Breast epithelium (tissue), 3 donors: Measurements from ENCODE around the gene COTL1.

Source experiments
- CTCF ChIP-seq, 3 donors: fragments of 450-650 bp; IDR thresholded peaks; one replicate each; pipeline ENCODE4 v1.5.1; 2016 to 2017; ENCODE audit warnings: antibody characterized with exemption in 3 of 3, mild to moderate bottlenecking in 3 of 3, moderate library complexity in 3 of 3
- POLR2A ChIP-seq: fragments of 450-650 bp; IDR thresholded peaks from one replicate; pipeline ENCODE4 v1.6.1; 2016; ENCODE audit warnings: antibody characterized with exemption, mild to moderate bottlenecking, moderate library complexity

DNA sequence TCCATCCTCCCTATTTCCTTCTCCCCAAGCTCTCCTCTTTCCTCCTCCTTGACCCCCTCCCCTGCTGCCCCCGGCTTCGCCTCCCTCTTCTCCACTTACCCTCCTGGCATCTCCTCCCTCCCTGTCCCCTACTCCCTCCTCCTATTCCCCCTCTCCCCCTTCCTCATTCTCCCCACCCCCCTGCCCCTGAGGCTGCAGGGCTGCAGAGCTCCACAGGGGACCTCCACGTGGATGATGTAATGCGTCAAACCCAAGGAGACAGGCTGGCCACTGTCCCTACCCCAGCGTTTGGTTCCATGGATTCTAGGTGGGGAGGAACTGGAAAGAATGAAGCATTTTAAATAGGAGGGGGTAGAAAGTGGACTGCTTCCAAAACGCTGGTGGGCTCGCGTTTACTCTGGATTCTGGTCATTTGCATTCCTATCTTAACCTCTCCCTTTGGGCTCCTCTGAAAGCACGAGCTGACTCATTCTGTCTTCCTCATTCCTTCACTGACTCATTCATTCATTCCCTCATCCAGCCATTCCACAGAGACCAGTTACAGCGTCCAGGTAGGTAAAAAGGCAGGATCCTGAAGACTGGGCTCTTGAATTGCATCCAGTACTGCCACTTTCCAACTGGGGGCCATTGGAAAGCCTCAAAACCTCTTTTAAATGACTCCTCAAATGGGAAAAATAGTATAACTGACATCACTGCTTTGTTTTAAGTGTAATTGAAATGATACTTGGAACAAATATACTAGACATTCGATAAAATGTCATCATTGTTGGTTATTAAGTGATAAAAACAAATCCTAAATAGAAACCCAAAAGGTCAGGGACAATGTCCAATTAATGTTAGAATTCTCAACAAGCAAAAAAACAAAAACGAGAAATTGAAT lies 943 bp upstream of the COTL1 start:
- no peak for TF ChIP-seq CTCF (IDR thresholded peaks at IDR 0.05)
- no peak for TF ChIP-seq POLR2A
